PC-3 (cell line): ENCODE measurements around the gene ABLIM2. TPM values are rescaled to one million over a fixed set of nuclear protein-coding genes. Genes with fewer than 3 reads are reported as not detected.

Experiments
- ATAC-seq: fragments of 200-7000 bp; cut with Tn5 transposase; 2 replicates; pipeline ENCODE4 v1.9.1; 2020; ENCODE audit warnings: mild to moderate bottlenecking, moderate library complexity
- BruUV-seq: library from RNA; stranded (reverse); fragments of 400-500 nt; replicated peaks from 2 replicates; lab custom pipeline; 2021; lab: Mats Ljungman, UMichigan
- CTCF ChIA-PET: fragments of 300-600 bp; sonication (Branson Sonifier 250); formaldehyde crosslinking; loops from one replicate; lab custom pipeline; 2022; ENCODE audit warnings: antibody characterized with exemption; lab: Charles Lee
- POLR2A ChIA-PET: fragments of 300-600 bp; sonication (Branson Sonifier 250); formaldehyde crosslinking; loops from one replicate; lab custom pipeline; 2022; ENCODE audit warnings: antibody characterized with exemption; ENCODE audit not compliant: unreplicated experiment; lab: Charles Lee
- DNase-seq: peaks from one replicate; pipeline ENCODE4 v3.0.0-alpha.2; 2015
- H2AFZ ChIP-seq: fragments of 300-600 bp; sonication (generic); 2 replicates; pipeline ENCODE4 v1.6.0; 2016; ENCODE audit warnings: antibody characterized with exemption, low read length
- H3F3A ChIP-seq: fragments of 300-600 bp; sonication (generic); one replicate; pipeline ENCODE4 v1.6.0; 2017; ENCODE audit warnings: antibody characterized with exemption, low read length, control low read depth, mild to moderate bottlenecking; ENCODE audit not compliant: unreplicated experiment
- H3K27ac ChIP-seq: fragments of 300-600 bp; sonication (generic); 2 replicates; pipeline ENCODE4 v1.5.1; 2016; ENCODE audit warnings: mild to moderate bottlenecking, low read length
- H3K27me3 ChIP-seq: fragments of 300-600 bp; sonication (generic); 2 replicates; pipeline ENCODE4 v1.6.1; 2016; ENCODE audit warnings: low read length, mixed read lengths
- H3K36me3 ChIP-seq: fragments of 300-600 bp; sonication (generic); 2 replicates; pipeline ENCODE4 v1.6.1; 2016; ENCODE audit warnings: low read depth, mixed run types, low read length, mixed read lengths
- H3K4me1 ChIP-seq: fragments of 300-600 bp; sonication (generic); 2 replicates; pipeline ENCODE4 v1.5.1; 2016; ENCODE audit warnings: low read length; ENCODE audit not compliant: insufficient read depth
- H3K4me2 ChIP-seq: fragments of 300-600 bp; sonication (generic); 2 replicates; pipeline ENCODE4 v1.6.0; 2016; ENCODE audit warnings: low read length
- H3K4me3 ChIP-seq: fragments of 300-600 bp; sonication (generic); 2 replicates; pipeline ENCODE4 v1.5.1; 2016; ENCODE audit warnings: mild to moderate bottlenecking, low read length, mixed read lengths
- H3K79me2 ChIP-seq: fragments of 300-600 bp; sonication (generic); 2 replicates; pipeline ENCODE4 v1.6.1; 2017; ENCODE audit warnings: low read length, mixed read lengths
- H3K9ac ChIP-seq: fragments of 300-600 bp; sonication (generic); 2 replicates; pipeline ENCODE4 v1.6.0; 2016; ENCODE audit warnings: mild to moderate bottlenecking, low read length
- H3K9me2 ChIP-seq: fragments of 300-600 bp; sonication (generic); replicated peaks from 2 replicates; pipeline ENCODE4 v1.6.1; 2016; ENCODE audit warnings: mixed run types, low read length, mixed read lengths
- H3K9me3 ChIP-seq: fragments of 300-600 bp; sonication (generic); 2 replicates; pipeline ENCODE4 v1.6.1; 2016; ENCODE audit warnings: low read length, mixed read lengths
- H4K20me1 ChIP-seq: fragments of 300-600 bp; sonication (generic); 2 replicates; pipeline ENCODE4 v1.6.1; 2016; ENCODE audit warnings: low read length, mixed read lengths
- CTCF ChIP-seq: fragments of 300-600 bp; sonication (generic); conservative IDR thresholded peaks from 2 replicates; pipeline ENCODE4 v1.5.1; 2017; ENCODE audit warnings: antibody characterized with exemption, low read depth, mild to moderate bottlenecking, low read length
- EZH2 ChIP-seq: fragments of 300-600 bp; sonication (generic); IDR thresholded peaks from one replicate; pipeline ENCODE4 v1.6.1; 2017; ENCODE audit warnings: antibody characterized with exemption, mild to moderate bottlenecking, low read length; ENCODE audit not compliant: unreplicated experiment
- EZH2phosphoT487 ChIP-seq: fragments of 300-600 bp; sonication (generic); IDR thresholded peaks from 2 replicates; pipeline ENCODE4 v1.6.1; 2018; ENCODE audit warnings: mild to moderate bottlenecking, antibody characterized with exemption, low read length, borderline replicate concordance
- intact Hi-C: fragments of 100-400 bp; cut with micrococcal nuclease; formaldehyde crosslinking; loops from 2 replicates; pipeline ENCODE4 v1.9.0; 2023
- total RNA-seq: library from RNA; depleted of rRNA; stranded (reverse); fragments of >200 nt; gene quantifications from 2 replicates; pipeline ENCODE4 v1.2.3, GENCODE V29; 2014

ABLIM2 gene
- total RNA-seq, 1 experiment from 2014 or later = 3.2 TPM

GRCh38 chr4:8097721-8098345, 60.8 kb downstream of the ABLIM2 start:
- H3K9me3 ChIP-seq = peaks cover 9% of the 10 kb centered on the region; the same call in 1 of the 2 replicates
- no peak overlapping the region for H3K4me3 ChIP-seq
- POLR2A ChIA-PET = interaction anchor here (0.7 kb wide), 1 partner anchor 61 kb away, joined by 5 read pairs; no protein-coding TSS in a partner anchor
- no peak for ATAC-seq
- 0 out of 2 replicates have a peak, but pooled peaks cover 2% of the 10 kb centered on the region for H3K36me3 ChIP-seq
- CTCF ChIA-PET = no interaction called here
- H3K9ac ChIP-seq = peak overlapping the region; percentile 56; the same call in 1 of the 2 replicates
- H3F3A ChIP-seq = no peaks in the 10 kb centered on the region
- DNase-seq = no peak
- H3K9me2 ChIP-seq = no peaks in the 10 kb centered on the region
- H3K79me2 ChIP-seq = no peaks in the 10 kb centered on the region
- no peaks in the 10 kb centered on the region for H3K27me3 ChIP-seq
- peaks cover 8% of the 10 kb centered on the region; the same call in 1 of the 2 replicates for H3K4me1 ChIP-seq
- no TSS peak for BruUV-seq
- no peak for TF ChIP-seq CTCF
- no peak for TF ChIP-seq EZH2phosphoT487
- no peak for TF ChIP-seq EZH2
- H4K20me1 ChIP-seq = no peaks in the 10 kb centered on the region
- H3K27ac ChIP-seq = peak overlapping the region; percentile 87; the same call in 1 of the 2 replicates
- H2AFZ ChIP-seq = no peak overlapping the region
- intact Hi-C loops = no loop called here
- no peak overlapping the region for H3K4me2 ChIP-seq

DNA sequence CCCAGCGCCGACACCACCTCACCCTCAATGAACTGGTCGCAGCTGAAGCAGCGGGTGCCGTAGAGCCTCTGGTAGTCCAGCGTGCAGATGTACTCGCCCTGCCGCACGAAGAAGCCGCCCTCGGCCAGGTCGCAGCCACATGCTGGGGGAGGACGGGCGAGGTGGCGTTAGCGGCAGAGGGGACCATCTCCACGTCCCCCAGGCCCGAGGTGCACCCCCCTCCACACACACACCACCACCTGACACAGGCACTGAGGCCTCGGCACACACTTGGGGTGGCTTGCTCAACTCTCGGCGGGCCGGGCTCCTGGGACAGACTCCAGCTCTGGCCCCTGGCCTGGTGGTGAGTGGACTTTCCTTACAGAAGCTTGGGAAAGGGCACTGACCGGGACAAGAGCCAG, 61.5 kb downstream of the ABLIM2 start:
- H3K9me3 ChIP-seq = peaks cover 9% of the 10 kb centered on the region; the same call in 1 of the 2 replicates
- ATAC-seq (no peak), DNase-seq (no peak)
- CTCF ChIA-PET = no interaction called here
- TF ChIP-seq CTCF (no peak), EZH2phosphoT487 (no peak), EZH2 (no peak)
- H3K36me3 ChIP-seq = 0 out of 2 replicates have a peak, but pooled peaks cover 2% of the 10 kb centered on the region
- no peaks in the 10 kb centered on the region for H3K27me3 ChIP-seq
- H3K4me1 ChIP-seq = peaks cover 8% of the 10 kb centered on the region; the same call in 1 of the 2 replicates
- no peak overlapping the region for H3K4me2 ChIP-seq
- peak overlapping the region; percentile 56 for H3K9ac ChIP-seq
- no peaks in the 10 kb centered on the region for H4K20me1 ChIP-seq
- H2AFZ ChIP-seq = no peak overlapping the region
- POLR2A ChIA-PET = no interaction called here
- no peaks in the 10 kb centered on the region for H3F3A ChIP-seq
- intact Hi-C loops = no loop called here
- BruUV-seq = no TSS peak
- no peaks in the 10 kb centered on the region for H3K9me2 ChIP-seq
- no peak overlapping the region for H3K4me3 ChIP-seq
- no peaks in the 10 kb centered on the region for H3K79me2 ChIP-seq
- H3K27ac ChIP-seq = peak overlapping the region; percentile 87

- Histone ChIP-seq H3F3A (no peaks in the 10 kb centered on the region), H3K27me3 (no peaks in the 10 kb centered on the region), H3K4me3 (no peak overlapping the region), H3K9me2 (no peaks in the 10 kb centered on the region), H3K36me3 (0 out of 2 replicates have a peak, but pooled peaks cover 2% of the 10 kb centered on the region), H3K4me2 (no peak overlapping the region), H4K20me1 (no peaks in the 10 kb centered on the region), H3K79me2 (no peaks in the 10 kb centered on the region), H3K4me1 (peaks cover 8% of the 10 kb centered on the region; the same call in 1 of the 2 replicates), H3K9ac (peak overlapping the region; percentile 56), H3K9me3 (peaks cover 9% of the 10 kb centered on the region; the same call in 1 of the 2 replicates), H2AFZ (no peak overlapping the region), H3K27ac (peak overlapping the region; percentile 87)
- DNase-seq = no peak
- intact Hi-C loops = no loop called here
- TF ChIP-seq CTCF (no peak), EZH2phosphoT487 (no peak), EZH2 (no peak)
- peak; percentile 25; the same call in 1 of the 2 replicates for ATAC-seq
- POLR2A ChIA-PET = no interaction called here
- CTCF ChIA-PET = no interaction called here
- no TSS peak for BruUV-seq
Observed at GRCh38 chr4:8096690-8097061, 61.9 kb downstream of the ABLIM2 start.
